NT2/D1 (cell line): ENCODE data around the gene SGPP2.

Source experiments
- DNase-seq: peaks from one replicate; pipeline ENCODE4 v3.0.0-alpha.2; 2011; ENCODE audit warnings: low read depth, low spot score
- H3K27me3 ChIP-seq: 2 replicates; pipeline ENCODE4 v1.6.0; 2011; ENCODE audit warnings: mild to moderate bottlenecking; ENCODE audit not compliant: insufficient read length, insufficient read depth
- H3K36me3 ChIP-seq: 2 replicates; pipeline ENCODE4 v1.6.1; 2011; ENCODE audit warnings: mild to moderate bottlenecking, low read length, mixed read lengths; ENCODE audit not compliant: insufficient read depth, insufficient read length
- H3K4me1 ChIP-seq: 2 replicates; pipeline ENCODE4 v1.5.1; 2011; ENCODE audit not compliant: insufficient read depth, insufficient read length
- H3K4me3 ChIP-seq: 2 replicates; pipeline ENCODE4 v1.5.1; 2011; ENCODE audit warnings: low read depth; ENCODE audit not compliant: insufficient read length
- H3K9ac ChIP-seq: 2 replicates; pipeline ENCODE4 v1.6.0; 2011; ENCODE audit warnings: low read depth; ENCODE audit not compliant: insufficient read length
- H3K9me3 ChIP-seq: 2 replicates; pipeline ENCODE4 v1.5.1; 2011; ENCODE audit warnings: mild to moderate bottlenecking, low read length; ENCODE audit not compliant: insufficient read depth
- SUZ12 ChIP-seq: IDR thresholded peaks from 2 replicates; pipeline ENCODE4 v1.6.1; 2011; ENCODE audit not compliant: insufficient read length, insufficient read depth; ENCODE audit errors: extremely low read depth
- YY1 ChIP-seq: IDR thresholded peaks from 2 replicates; pipeline ENCODE4 v1.6.1; 2011; ENCODE audit not compliant: insufficient read length, insufficient read depth
- ZNF274 ChIP-seq: IDR thresholded peaks from 2 replicates; pipeline ENCODE4 v1.6.1; 2011; ENCODE audit warnings: mild to moderate bottlenecking, low read depth, low read length

SGPP2 gene

DNA sequence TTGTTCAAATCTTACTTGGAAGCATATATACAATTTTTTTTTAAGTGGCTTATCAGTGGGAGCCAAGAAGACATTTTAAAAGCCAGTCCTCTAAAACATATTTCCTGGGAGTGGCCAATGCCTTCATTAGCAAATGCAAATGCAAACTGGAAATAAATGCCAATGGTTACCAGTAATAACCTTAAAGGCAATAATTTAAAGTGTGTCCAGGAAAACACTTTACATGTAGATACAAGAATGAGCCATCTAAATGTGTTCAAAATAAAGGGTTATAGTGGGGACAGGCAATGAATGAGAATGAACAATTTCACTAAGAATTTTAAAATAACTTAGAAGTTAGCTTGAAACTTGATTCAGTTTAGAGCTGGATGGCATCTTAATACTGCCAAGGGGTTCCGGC is 167.3 kb downstream of the SGPP2 start:
- Histone ChIP-seq H3K36me3 (peaks cover 48% of the 10 kb centered on the region), H3K9ac (no peak overlapping the region), H3K4me1 (no peaks in the 10 kb centered on the region), H3K27me3 (no peaks in the 10 kb centered on the region), H3K9me3 (peaks cover 7% of the 10 kb centered on the region; the same call in 1 of the 2 replicates), H3K4me3 (no peak overlapping the region)
- no peak for DNase-seq
- TF ChIP-seq SUZ12 (no peak), YY1 (no peak), ZNF274 (no peak)

DNA sequence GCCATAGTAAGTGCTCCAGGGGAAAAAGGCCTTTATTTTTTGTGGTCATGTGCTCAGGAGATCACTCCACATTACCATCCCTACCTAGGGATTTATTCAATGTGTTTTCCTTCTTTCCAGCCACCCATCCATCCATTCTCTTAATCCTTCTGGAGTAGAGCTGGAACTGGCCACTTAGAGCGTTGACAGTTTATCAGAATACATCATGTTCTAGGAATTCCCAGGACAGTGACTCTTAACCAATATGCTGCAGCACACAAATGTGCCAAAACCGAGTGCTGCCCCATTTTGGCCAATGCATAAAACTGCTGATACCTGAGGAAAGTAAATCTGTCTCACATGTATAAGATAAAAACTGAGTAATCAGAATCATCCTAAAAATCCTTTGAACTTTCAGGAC is 167.8 kb downstream of the SGPP2 start:
- Histone ChIP-seq H3K4me3 (no peak overlapping the region), H3K4me1 (no peaks in the 10 kb centered on the region), H3K36me3 (peaks cover 51% of the 10 kb centered on the region), H3K9me3 (peaks cover 7% of the 10 kb centered on the region; the same call in 1 of the 2 replicates), H3K9ac (no peak overlapping the region), H3K27me3 (no peaks in the 10 kb centered on the region)
- TF ChIP-seq ZNF274 (no peak), YY1 (no peak), SUZ12 (no peak)
- DNase-seq, result no peak

DNA sequence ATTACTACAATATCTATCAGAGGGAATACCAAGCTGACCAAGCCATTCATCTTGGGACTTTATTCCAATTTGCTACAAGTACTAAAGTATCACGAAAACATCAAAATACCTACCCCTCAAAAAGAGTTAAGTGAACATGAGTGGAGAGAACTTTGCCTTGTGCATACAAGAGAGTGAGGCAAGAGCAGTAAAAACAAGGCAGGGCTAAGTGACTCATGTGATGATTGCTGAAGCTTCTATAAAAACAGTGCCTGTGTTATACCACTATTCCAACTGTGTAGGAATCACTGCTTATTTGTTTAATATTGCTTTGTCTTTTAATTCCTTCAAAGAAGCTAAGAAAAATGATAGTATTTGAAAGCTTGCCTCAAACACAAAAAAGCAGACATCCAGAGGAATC is 170.3 kb downstream of the SGPP2 start:
- DNase-seq, result no peak
- H3K9me3 ChIP-seq, result peaks cover 7% of the 10 kb centered on the region; the same call in 1 of the 2 replicates
- no peak overlapping the region for H3K4me3 ChIP-seq
- H3K9ac ChIP-seq, result no peak overlapping the region
- TF ChIP-seq YY1 (no peak), ZNF274 (no peak), SUZ12 (no peak)
- H3K27me3 ChIP-seq, result no peaks in the 10 kb centered on the region
- H3K4me1 ChIP-seq, result no peaks in the 10 kb centered on the region
- peaks cover 70% of the 10 kb centered on the region for H3K36me3 ChIP-seq

DNA sequence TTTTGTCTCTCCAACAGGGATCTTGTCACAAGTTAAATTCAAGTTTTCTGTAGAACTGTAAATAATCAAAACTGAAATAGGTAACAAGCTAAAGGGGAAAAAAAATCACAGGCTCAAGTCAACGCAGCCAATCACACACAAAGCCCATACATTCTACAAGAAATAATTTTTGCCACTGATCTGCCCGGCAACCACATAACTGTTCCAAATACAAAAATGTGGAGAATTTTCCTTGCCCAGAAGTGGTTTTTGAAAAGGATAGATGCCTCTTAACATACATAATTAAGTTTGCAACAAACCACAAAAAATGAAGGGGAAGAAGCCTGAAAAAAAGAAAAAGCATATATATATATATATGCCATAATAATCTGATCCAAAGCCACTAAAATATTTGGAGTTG is 171.2 kb downstream of the SGPP2 start:
- DNase-seq, result no peak
- H3K9ac ChIP-seq, result no peak overlapping the region
- TF ChIP-seq YY1 (no peak), ZNF274 (no peak), SUZ12 (no peak)
- 0 out of 2 replicates have a peak, but pooled peaks cover under 1% of the 10 kb centered on the region for H3K9me3 ChIP-seq
- no peaks in the 10 kb centered on the region for H3K27me3 ChIP-seq
- no peaks in the 10 kb centered on the region for H3K4me1 ChIP-seq
- H3K36me3 ChIP-seq, result peaks cover 76% of the 10 kb centered on the region
- H3K4me3 ChIP-seq, result no peak overlapping the region

DNA sequence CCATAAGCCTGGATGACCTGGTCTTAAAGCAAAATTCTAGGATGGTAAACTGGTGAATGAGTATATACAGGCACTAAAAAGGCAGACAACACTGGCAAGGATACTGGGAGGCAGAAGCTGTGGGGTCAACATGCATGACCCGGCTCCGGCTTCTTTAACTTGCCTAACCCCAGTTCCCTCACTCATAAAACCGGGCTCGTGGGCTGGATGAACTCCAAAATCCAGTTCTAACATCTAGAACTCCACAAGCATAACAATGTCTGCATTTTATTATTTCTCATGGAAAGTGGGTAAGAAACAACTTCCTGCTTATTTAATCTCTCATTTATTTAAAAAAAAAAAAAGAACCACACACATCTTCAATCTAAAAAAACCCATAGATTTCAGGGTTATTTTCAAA is 174.3 kb downstream of the SGPP2 start:
- no peaks in the 10 kb centered on the region for H3K27me3 ChIP-seq
- H3K9me3 ChIP-seq, result no peaks in the 10 kb centered on the region
- H3K36me3 ChIP-seq, result peaks cover 52% of the 10 kb centered on the region

DNA sequence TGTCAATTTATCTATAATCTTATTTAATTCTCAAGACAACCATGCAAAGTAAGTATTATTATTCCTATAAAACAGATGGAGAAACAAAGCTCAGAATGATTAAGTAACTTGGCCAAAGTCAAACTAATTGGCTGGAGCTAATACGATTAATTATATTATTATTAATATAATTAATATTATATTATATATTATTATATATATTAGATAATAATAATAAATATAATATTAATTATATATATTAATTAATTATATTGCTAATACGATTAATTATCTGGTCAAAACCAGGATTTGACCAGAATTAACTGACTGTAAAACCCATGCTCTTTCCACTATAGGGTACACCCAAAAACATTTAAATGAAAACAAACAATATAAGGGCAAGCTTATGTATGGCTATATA is 179.2 kb downstream of the SGPP2 start:
- peaks cover 42% of the 10 kb centered on the region for H3K36me3 ChIP-seq
- H3K4me1 ChIP-seq, result no peaks in the 10 kb centered on the region
- no peak for DNase-seq
- no peak for TF ChIP-seq ZNF274
- no peak for TF ChIP-seq YY1
- H3K4me3 ChIP-seq, result no peak overlapping the region
- H3K9me3 ChIP-seq, result no peaks in the 10 kb centered on the region
- no peak overlapping the region for H3K9ac ChIP-seq
- H3K27me3 ChIP-seq, result no peaks in the 10 kb centered on the region

More for the DNA sequence above, 174.3 kb downstream of the SGPP2 start:
- no peak overlapping the region for H3K4me3 ChIP-seq
- no peak for DNase-seq
- TF ChIP-seq YY1 (no peak), ZNF274 (no peak), SUZ12 (no peak)
- no peaks in the 10 kb centered on the region for H3K4me1 ChIP-seq
- H3K9ac ChIP-seq, result no peak overlapping the region

DNA sequence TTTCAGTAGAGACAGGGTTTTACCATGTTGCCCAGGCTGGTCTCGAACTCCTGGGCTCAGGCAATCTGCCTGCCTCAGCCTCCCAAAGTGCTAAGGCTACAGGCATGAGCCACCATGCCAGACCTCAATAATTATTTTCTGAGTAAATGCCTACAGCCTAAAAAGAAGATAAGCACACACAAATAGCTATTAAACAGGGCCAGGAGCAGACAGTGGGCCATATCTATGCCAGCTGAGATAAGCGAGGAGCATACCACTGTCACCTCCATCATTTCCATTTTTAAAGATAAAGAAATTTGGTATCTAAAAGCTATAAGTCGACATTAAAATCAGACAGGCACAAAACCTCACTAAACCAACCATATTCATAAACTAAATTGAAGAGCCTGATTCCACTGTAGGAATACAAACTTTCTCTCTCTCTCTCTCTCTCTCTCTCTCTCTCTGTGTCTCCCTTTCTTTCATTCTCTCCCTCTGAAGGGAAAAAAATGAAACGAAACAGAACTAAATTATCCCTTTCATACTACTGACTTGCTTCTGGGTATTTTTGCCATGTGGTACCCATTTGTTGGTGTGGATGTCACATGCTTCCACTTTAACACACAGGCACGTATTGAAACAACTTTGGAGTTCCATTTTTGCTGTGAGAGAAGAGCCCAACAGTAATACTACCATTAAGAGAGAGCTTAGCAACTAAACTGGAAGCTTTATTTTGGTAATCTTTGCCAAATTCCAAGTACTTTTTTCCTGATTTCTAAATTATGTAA is 180.6 kb downstream of the SGPP2 start:
- no peak for TF ChIP-seq ZNF274
- no peak for TF ChIP-seq SUZ12
- TF ChIP-seq YY1, result no peak
- H3K9me3 ChIP-seq, result no peaks in the 10 kb centered on the region
- DNase-seq, result no peak
- no peaks in the 10 kb centered on the region for H3K27me3 ChIP-seq
- H3K36me3 ChIP-seq, result peaks cover 44% of the 10 kb centered on the region
- H3K4me1 ChIP-seq, result no peaks in the 10 kb centered on the region
- no peak overlapping the region for H3K4me3 ChIP-seq
- no peak overlapping the region for H3K9ac ChIP-seq

DNA sequence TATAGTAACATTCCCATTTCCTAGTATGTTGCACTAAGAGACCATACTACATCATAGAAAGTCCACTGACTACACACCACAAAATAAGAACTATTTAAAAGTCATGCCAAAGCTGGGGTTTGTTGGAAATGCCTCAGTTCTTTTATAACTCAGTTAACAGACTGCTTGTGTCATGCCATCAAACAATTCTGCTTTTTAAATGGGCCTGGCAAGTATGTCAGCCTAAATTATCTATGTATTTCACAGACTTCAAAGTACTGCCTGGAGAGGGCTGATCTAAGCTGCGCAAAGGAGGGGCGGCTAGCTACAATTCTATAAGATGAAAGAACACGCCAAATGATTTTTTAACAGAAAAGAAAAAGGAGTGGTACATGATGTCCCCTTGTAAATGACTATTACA is 182.0 kb downstream of the SGPP2 start:
- H3K36me3 ChIP-seq, result peaks cover 47% of the 10 kb centered on the region

More for the DNA sequence above, 182.0 kb downstream of the SGPP2 start:
- Histone ChIP-seq H3K4me1 (no peaks in the 10 kb centered on the region), H3K27me3 (no peaks in the 10 kb centered on the region), H3K9ac (no peak overlapping the region), H3K4me3 (no peak overlapping the region), H3K9me3 (no peaks in the 10 kb centered on the region)
- no peak for DNase-seq
- TF ChIP-seq YY1, result no peak
- TF ChIP-seq ZNF274, result no peak
- no peak for TF ChIP-seq SUZ12
